ENCODE results near the gene PAQR4.

DNA sequence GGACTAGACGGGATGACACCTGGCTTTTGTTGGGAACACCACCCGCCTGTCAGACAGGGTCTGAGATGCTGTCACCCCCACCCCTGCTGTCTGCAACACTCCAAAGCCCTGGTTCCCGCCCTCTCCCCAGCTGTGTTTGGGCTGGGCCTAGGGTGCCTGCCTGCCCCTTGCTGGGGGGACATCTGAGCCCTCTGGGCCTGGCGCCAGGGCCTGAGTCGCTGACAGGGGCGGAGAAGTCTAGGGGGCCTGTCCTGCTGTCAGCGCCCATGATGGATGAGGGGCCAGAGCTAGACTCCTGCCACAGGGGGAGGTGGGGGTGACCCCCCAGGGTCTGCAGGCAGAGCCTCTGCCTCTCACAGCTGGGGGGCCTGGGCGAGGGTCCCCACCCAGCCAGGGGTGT, 18.7 kb downstream of the PAQR4 start:
- TF ChIP-seq, protein P1, sequence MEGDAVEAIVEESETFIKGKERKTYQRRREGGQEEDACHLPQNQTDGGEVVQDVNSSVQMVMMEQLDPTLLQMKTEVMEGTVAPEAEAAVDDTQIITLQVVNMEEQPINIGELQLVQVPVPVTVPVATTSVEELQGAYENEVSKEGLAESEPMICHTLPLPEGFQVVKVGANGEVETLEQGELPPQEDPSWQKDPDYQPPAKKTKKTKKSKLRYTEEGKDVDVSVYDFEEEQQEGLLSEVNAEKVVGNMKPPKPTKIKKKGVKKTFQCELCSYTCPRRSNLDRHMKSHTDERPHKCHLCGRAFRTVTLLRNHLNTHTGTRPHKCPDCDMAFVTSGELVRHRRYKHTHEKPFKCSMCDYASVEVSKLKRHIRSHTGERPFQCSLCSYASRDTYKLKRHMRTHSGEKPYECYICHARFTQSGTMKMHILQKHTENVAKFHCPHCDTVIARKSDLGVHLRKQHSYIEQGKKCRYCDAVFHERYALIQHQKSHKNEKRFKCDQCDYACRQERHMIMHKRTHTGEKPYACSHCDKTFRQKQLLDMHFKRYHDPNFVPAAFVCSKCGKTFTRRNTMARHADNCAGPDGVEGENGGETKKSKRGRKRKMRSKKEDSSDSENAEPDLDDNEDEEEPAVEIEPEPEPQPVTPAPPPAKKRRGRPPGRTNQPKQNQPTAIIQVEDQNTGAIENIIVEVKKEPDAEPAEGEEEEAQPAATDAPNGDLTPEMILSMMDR (IDR thresholded peaks at IDR 0.05; ENCODE audit: low read length), result no peak
- TF ChIP-seq EZH2 (IDR thresholded peaks at IDR 0.05; ENCODE audit: borderline replicate concordance, low read length), result no peak

Measured in OCI-LY1 (cell line).